Lower leg skin (tissue), 3 donors: ENCODE measurements around the gene RALGAPA2.

Experiments used
- POLR2A ChIP-seq, 2 donors: fragments of 450-650 bp; IDR thresholded peaks; one replicate each; pipeline ENCODE4 v1.6.1; 2016 to 2017; ENCODE audit warnings: antibody characterized with exemption in 2 of 2, mild to moderate bottlenecking in 1 of 2, moderate library complexity in 1 of 2
- TF ChIP-seq, protein P1 (sequence below), 3 donors: fragments of 450-650 bp; IDR thresholded peaks; one replicate each; pipeline ENCODE4 v1.5.1; 2016; ENCODE audit warnings: antibody characterized with exemption in 3 of 3, mild to moderate bottlenecking in 3 of 3, moderate library complexity in 2 of 3

DNA sequence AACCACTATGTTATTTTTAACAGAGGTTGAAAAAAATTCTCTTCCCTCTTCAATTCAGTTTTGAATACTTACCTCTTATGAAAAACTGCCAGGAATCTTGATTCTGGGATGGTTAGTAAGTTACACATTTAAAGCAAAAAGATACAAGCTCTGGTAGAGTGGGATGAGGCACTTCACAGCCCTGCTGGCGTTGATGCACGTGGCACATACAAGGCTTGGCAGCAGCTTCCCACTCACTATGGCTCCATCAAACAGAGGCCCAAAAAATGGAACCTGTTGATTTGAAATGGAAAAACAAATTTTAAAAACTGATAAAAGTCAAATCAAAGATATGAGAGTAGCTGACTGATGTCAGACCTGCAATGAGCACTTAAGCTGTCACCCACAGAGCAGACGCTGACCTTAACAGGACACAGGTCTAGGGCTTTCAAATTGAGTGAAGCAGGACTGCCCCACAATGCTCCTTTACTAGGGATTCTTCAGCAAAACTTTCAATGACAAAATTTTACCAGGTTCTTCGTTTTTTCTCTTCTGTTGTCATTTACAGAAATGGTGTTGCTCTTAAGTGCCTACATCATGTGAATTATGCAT is 239.7 kb downstream of the RALGAPA2 start:
- TF ChIP-seq, protein P1, sequence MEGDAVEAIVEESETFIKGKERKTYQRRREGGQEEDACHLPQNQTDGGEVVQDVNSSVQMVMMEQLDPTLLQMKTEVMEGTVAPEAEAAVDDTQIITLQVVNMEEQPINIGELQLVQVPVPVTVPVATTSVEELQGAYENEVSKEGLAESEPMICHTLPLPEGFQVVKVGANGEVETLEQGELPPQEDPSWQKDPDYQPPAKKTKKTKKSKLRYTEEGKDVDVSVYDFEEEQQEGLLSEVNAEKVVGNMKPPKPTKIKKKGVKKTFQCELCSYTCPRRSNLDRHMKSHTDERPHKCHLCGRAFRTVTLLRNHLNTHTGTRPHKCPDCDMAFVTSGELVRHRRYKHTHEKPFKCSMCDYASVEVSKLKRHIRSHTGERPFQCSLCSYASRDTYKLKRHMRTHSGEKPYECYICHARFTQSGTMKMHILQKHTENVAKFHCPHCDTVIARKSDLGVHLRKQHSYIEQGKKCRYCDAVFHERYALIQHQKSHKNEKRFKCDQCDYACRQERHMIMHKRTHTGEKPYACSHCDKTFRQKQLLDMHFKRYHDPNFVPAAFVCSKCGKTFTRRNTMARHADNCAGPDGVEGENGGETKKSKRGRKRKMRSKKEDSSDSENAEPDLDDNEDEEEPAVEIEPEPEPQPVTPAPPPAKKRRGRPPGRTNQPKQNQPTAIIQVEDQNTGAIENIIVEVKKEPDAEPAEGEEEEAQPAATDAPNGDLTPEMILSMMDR (IDR thresholded peaks at IDR 0.05) = no peak
- no peak for TF ChIP-seq POLR2A (IDR thresholded peaks at IDR 0.05)
